K562 (cell line): ENCODE results near the gene SKAP1. TPM values are rescaled to one million over a fixed set of nuclear protein-coding genes. Genes with fewer than 3 reads are reported as not detected.
A peak's percentile ranks its signal among the peaks of the same experiment; 100 is the strongest.

Source experiments
- CTCF ChIP-seq, 3 experiments: IDR thresholded peaks in 2 of 3; conservative IDR thresholded peaks in 1 of 3; 2 replicates each; pipeline ENCODE4 v1.5.1; 2011 to 2012; ENCODE audit warnings: low read length in 3 of 3, mild to moderate bottlenecking in 3 of 3, control low read depth in 2 of 3, improper control_type of control experiment in 1 of 3, inconsistent platforms in 1 of 3, low read depth in 1 of 3, mixed read lengths in 1 of 3, moderate library complexity in 1 of 3; ENCODE audit not compliant: insufficient read depth in 2 of 3
- MIER1 ChIP-seq: fragments of 450-650 bp; IDR thresholded peaks from 2 replicates; pipeline ENCODE4 v1.6.1; 2016; ENCODE audit warnings: antibody characterized with exemption, mild to moderate bottlenecking, low read depth
- PHTF2 ChIP-seq: fragments of 250-450 bp; sonication (Bioruptor Pico); IDR thresholded peaks from 2 replicates; pipeline ENCODE4 v1.5.0; 2021; ENCODE audit warnings: mild to moderate bottlenecking
- RAD21 ChIP-seq, 2 experiments: fragments of 250-450 bp in 1 of 2; fragments of 450-650 bp in 1 of 2; sonication (Bioruptor Pico) in 1 of 2; formaldehyde crosslinking in 1 of 2; IDR thresholded peaks in 1 of 2; conservative IDR thresholded peaks in 1 of 2; 2 replicates each; pipeline versions ENCODE4 v1.4.0 to v1.8.0; 2020 to 2022; ENCODE audit warnings: mild to moderate bottlenecking in 2 of 2, moderate library complexity in 1 of 2
- SIX5 ChIP-seq, 2 experiments: IDR thresholded peaks; 2 replicates each; pipeline ENCODE4 v1.6.1; 2011; ENCODE audit warnings: low read length in 2 of 2, borderline replicate concordance in 1 of 2, low read depth in 1 of 2, mild to moderate bottlenecking in 1 of 2, moderate library complexity in 1 of 2; ENCODE audit not compliant: insufficient read depth in 1 of 2
- TAF1 ChIP-seq: IDR thresholded peaks from 2 replicates; pipeline ENCODE4 v1.6.1; 2011; ENCODE audit warnings: mild to moderate bottlenecking, low read length, moderate library complexity; ENCODE audit not compliant: insufficient read depth, control insufficient read depth, severe bottlenecking; ENCODE audit errors: extremely low read depth
- ZNF655 ChIP-seq: fragments of 250-450 bp; sonication (Bioruptor Pico); IDR thresholded peaks from 2 replicates; pipeline ENCODE4 v1.5.0; 2021
- polyA plus RNA-seq, 8 experiments: library from polyadenylated mRNA; depleted of rRNA in 4 of 8; stranded (reverse) in 5 of 8; unstranded in 3 of 8; fragments of >200 nt; fragmentation: Nextera tagmentation in 2 of 8; fragmentation: Illumina TruSeq in 1 of 8; extraction: Ambion mirVana in 2 of 8; extraction: Trizol in 1 of 8; gene quantifications; 2 replicates each; pipeline versions ENCODE4 v1.2.1 to v1.2.3, GENCODE V29; 2011 to 2014; ENCODE audit warnings: inconsistent platforms in 1 of 8, missing spikeins in 1 of 8
- total RNA-seq, 7 experiments: library from RNA; depleted of rRNA in 6 of 7; stranded (reverse); fragments of >200 nt in 6 of 7; fragmentation: Illumina TruSeq in 2 of 7; extraction: Trizol in 2 of 7; gene quantifications; 2 replicates each; pipeline versions ENCODE4 v1.2.1 to v1.2.3, GENCODE V29; 2011 to 2021; ENCODE audit warnings: low replicate concordance in 1 of 7
- TF ChIP-seq, protein P1 (sequence below): fragments of 450-650 bp; IDR thresholded peaks from 2 replicates; pipeline ENCODE4 v1.6.1; 2016; ENCODE audit warnings: mild to moderate bottlenecking, moderate library complexity

SKAP1 gene
- total and polyA plus RNA-seq, 9 of the 15 experiments (the other 6 are each of a cell fraction or from before 2014, with no cell fraction given): 0.06 to 0.80 (median 0.10) TPM; not detected in 4

DNA sequence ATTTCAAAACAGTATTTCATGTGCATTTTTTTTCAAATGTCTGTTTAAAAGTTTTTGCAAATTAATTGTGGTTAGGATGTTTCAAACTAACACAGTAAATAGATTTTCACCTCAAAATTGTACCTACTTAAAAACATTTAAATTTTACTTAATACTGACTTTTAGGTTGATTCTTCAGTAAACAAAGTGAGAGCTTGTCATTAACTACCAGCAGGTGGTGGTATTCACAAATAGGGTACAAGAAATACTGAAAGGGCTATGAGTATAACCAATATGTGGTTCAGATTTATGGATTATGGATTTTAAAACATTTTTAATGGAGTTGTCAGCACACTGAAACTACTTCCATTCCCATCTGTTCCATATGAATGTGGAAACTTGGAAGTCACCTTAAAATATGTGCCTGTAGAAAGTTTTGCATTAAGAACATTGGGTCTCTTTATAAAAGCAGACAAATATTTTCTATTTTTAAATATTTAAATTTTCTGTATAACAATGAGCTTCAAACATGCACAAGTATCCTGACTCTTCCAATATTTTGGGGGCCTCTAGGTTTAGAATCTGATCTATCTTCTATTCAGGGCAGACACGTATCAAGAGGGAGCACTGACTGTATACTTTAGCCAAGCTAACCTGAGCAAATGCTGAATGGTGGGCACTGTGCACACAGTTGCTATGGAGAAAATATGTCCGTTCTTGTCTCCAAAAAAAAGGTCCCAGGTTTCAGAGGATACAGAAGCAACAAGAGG, 166.9 kb downstream of the SKAP1 start (continued):
- TF ChIP-seq, protein P1, sequence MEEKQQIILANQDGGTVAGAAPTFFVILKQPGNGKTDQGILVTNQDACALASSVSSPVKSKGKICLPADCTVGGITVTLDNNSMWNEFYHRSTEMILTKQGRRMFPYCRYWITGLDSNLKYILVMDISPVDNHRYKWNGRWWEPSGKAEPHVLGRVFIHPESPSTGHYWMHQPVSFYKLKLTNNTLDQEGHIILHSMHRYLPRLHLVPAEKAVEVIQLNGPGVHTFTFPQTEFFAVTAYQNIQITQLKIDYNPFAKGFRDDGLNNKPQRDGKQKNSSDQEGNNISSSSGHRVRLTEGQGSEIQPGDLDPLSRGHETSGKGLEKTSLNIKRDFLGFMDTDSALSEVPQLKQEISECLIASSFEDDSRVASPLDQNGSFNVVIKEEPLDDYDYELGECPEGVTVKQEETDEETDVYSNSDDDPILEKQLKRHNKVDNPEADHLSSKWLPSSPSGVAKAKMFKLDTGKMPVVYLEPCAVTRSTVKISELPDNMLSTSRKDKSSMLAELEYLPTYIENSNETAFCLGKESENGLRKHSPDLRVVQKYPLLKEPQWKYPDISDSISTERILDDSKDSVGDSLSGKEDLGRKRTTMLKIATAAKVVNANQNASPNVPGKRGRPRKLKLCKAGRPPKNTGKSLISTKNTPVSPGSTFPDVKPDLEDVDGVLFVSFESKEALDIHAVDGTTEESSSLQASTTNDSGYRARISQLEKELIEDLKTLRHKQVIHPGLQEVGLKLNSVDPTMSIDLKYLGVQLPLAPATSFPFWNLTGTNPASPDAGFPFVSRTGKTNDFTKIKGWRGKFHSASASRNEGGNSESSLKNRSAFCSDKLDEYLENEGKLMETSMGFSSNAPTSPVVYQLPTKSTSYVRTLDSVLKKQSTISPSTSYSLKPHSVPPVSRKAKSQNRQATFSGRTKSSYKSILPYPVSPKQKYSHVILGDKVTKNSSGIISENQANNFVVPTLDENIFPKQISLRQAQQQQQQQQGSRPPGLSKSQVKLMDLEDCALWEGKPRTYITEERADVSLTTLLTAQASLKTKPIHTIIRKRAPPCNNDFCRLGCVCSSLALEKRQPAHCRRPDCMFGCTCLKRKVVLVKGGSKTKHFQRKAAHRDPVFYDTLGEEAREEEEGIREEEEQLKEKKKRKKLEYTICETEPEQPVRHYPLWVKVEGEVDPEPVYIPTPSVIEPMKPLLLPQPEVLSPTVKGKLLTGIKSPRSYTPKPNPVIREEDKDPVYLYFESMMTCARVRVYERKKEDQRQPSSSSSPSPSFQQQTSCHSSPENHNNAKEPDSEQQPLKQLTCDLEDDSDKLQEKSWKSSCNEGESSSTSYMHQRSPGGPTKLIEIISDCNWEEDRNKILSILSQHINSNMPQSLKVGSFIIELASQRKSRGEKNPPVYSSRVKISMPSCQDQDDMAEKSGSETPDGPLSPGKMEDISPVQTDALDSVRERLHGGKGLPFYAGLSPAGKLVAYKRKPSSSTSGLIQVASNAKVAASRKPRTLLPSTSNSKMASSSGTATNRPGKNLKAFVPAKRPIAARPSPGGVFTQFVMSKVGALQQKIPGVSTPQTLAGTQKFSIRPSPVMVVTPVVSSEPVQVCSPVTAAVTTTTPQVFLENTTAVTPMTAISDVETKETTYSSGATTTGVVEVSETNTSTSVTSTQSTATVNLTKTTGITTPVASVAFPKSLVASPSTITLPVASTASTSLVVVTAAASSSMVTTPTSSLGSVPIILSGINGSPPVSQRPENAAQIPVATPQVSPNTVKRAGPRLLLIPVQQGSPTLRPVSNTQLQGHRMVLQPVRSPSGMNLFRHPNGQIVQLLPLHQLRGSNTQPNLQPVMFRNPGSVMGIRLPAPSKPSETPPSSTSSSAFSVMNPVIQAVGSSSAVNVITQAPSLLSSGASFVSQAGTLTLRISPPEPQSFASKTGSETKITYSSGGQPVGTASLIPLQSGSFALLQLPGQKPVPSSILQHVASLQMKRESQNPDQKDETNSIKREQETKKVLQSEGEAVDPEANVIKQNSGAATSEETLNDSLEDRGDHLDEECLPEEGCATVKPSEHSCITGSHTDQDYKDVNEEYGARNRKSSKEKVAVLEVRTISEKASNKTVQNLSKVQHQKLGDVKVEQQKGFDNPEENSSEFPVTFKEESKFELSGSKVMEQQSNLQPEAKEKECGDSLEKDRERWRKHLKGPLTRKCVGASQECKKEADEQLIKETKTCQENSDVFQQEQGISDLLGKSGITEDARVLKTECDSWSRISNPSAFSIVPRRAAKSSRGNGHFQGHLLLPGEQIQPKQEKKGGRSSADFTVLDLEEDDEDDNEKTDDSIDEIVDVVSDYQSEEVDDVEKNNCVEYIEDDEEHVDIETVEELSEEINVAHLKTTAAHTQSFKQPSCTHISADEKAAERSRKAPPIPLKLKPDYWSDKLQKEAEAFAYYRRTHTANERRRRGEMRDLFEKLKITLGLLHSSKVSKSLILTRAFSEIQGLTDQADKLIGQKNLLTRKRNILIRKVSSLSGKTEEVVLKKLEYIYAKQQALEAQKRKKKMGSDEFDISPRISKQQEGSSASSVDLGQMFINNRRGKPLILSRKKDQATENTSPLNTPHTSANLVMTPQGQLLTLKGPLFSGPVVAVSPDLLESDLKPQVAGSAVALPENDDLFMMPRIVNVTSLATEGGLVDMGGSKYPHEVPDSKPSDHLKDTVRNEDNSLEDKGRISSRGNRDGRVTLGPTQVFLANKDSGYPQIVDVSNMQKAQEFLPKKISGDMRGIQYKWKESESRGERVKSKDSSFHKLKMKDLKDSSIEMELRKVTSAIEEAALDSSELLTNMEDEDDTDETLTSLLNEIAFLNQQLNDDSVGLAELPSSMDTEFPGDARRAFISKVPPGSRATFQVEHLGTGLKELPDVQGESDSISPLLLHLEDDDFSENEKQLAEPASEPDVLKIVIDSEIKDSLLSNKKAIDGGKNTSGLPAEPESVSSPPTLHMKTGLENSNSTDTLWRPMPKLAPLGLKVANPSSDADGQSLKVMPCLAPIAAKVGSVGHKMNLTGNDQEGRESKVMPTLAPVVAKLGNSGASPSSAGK: no peak
- TF ChIP-seq CTCF (IDR thresholded peaks at IDR 0.05 in 2 of 3, conservative IDR thresholded peaks at IDR 0.05 in 1 of 3; ENCODE audit: insufficient read depth in 2 of 3, low read depth in 1 of 3, low read length in 3 of 3): peak in 2 of 3 experiments; percentile 51 to 65; a peak in 4 of 6 replicates
- TF ChIP-seq TAF1: no peak
- no peak for TF ChIP-seq PHTF2
- TF ChIP-seq SIX5 (IDR thresholded peaks at IDR 0.05; ENCODE audit: borderline replicate concordance in 1 of 2, insufficient read depth in 1 of 2, low read depth in 1 of 2, low read length in 2 of 2): no peak
- TF ChIP-seq MIER1: no peak
- peak; percentile 46 to 65 for TF ChIP-seq RAD21 (CRISPR knock-in tag; conservative IDR thresholded peaks at IDR 0.05 in 1 of 2, IDR thresholded peaks at IDR 0.05 in 1 of 2)
- no peak for TF ChIP-seq ZNF655
